HCT116 (cell line): ENCODE data around the gene KCNH6.

Source experiments
- CEBPB ChIP-seq: IDR thresholded peaks from 2 replicates; pipeline ENCODE4 v1.6.1; 2012; ENCODE audit warnings: low read depth
- CTCF ChIP-seq, 3 experiments: fragments of 200-600 bp in 1 of 3; sonication (generic) in 1 of 3; IDR thresholded peaks in 2 of 3; conservative IDR thresholded peaks in 1 of 3; 2 replicates each; pipeline ENCODE4 v1.5.1; 2012 to 2017; ENCODE audit warnings: low read depth in 2 of 3, low read length in 2 of 3, antibody characterized with exemption in 1 of 3, borderline replicate concordance in 1 of 3, control low read depth in 1 of 3, mild to moderate bottlenecking in 1 of 3, mixed read lengths in 1 of 3, mixed run types in 1 of 3, moderate library complexity in 1 of 3; ENCODE audit not compliant: insufficient read depth in 1 of 3
- EZH2 ChIP-seq: fragments of 200-600 bp; sonication (generic); IDR thresholded peaks from 2 replicates; pipeline ENCODE4 v1.6.1; 2017; ENCODE audit warnings: antibody characterized with exemption, mixed run types
- EZH2phosphoT487 ChIP-seq: fragments of 200-600 bp; IDR thresholded peaks from 2 replicates; pipeline ENCODE4 v1.6.1; 2018; ENCODE audit warnings: antibody characterized with exemption, borderline replicate concordance
- POLR2A ChIP-seq: IDR thresholded peaks from 2 replicates; pipeline ENCODE4 v1.7.0; 2011; ENCODE audit warnings: borderline replicate concordance; ENCODE audit not compliant: insufficient read depth, insufficient read length; ENCODE audit errors: extremely low read depth
- POLR2AphosphoS5 ChIP-seq: IDR thresholded peaks from 2 replicates; pipeline ENCODE4 v1.6.1; 2011; ENCODE audit warnings: mild to moderate bottlenecking, low read depth, low read length, moderate library complexity
- RAD21 ChIP-seq: IDR thresholded peaks from 2 replicates; pipeline ENCODE4 v1.6.1; 2012; ENCODE audit warnings: low read depth, mild to moderate bottlenecking
- REST ChIP-seq: IDR thresholded peaks from 2 replicates; pipeline ENCODE4 v1.6.1; 2012; ENCODE audit warnings: low read depth
- SIN3A ChIP-seq: IDR thresholded peaks from 2 replicates; pipeline ENCODE4 v1.6.1; 2012; ENCODE audit warnings: low read depth
- SP1 ChIP-seq: IDR thresholded peaks from 2 replicates; pipeline ENCODE4 v1.6.1; 2012; ENCODE audit warnings: low read depth
- TCF7L2 ChIP-seq: IDR thresholded peaks from 2 replicates; pipeline ENCODE4 v1.7.0; 2011; ENCODE audit warnings: borderline replicate concordance, inconsistent platforms; ENCODE audit not compliant: insufficient read depth, insufficient read length; ENCODE audit errors: extremely low read depth
- YY1 ChIP-seq: IDR thresholded peaks from 2 replicates; pipeline ENCODE4 v1.6.1; 2011; ENCODE audit warnings: low read length, low read depth, moderate library complexity, mild to moderate bottlenecking; ENCODE audit not compliant: insufficient replicate concordance; ENCODE audit errors: extremely low read depth
- ZNF274 ChIP-seq: fragments of 200-500 bp; sonication (Bioruptor generic); IDR thresholded peaks from 2 replicates; pipeline ENCODE4 v1.6.1; 2014; ENCODE audit warnings: mild to moderate bottlenecking, low read depth, low read length, inconsistent platforms

DNA sequence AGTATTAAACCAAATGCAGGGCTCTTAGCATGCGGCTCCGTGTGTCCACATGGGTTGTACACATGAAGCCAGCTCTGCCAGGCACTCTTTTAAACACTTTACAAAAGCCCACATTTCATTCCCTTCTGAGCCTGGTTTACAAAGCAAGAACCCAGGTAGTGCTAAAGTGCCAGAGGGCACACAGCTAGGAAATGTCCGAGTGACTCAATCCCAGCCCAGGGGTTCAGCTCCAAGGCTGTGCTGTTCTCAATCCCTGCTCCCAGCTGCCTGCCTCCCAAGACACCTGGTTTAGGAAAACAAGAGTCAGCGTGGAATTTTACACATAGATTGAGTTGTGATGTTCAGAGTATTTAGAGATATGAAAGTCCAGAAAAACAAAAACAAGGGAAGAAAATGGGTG is 13.8 kb downstream of the KCNH6 start:
- TF ChIP-seq POLR2AphosphoS5 (no peak), CTCF (IDR thresholded peaks at IDR 0.05 in 2 of 3, conservative IDR thresholded peaks at IDR 0.05 in 1 of 3; ENCODE audit: borderline replicate concordance in 1 of 3, insufficient read depth in 1 of 3, low read depth in 2 of 3, low read length in 2 of 3) (no peak), YY1 (no peak), SIN3A (no peak), CEBPB (no peak), EZH2 (no peak), POLR2A (no peak), RAD21 (no peak), ZNF274 (no peak), TCF7L2 (no peak), SP1 (no peak), EZH2phosphoT487 (no peak), REST (no peak)
